GM18867 (cell line): Measurements from ENCODE around the gene GAS7.

ENCODE experiments used
- ATAC-seq: cut with Tn5 transposase; IDR thresholded peaks from one replicate; pipeline ENCODE4 v1.9.1; 2021; ENCODE audit warnings: mild to moderate bottlenecking, moderate library complexity; ENCODE audit not compliant: unreplicated experiment

GAS7 gene

DNA sequence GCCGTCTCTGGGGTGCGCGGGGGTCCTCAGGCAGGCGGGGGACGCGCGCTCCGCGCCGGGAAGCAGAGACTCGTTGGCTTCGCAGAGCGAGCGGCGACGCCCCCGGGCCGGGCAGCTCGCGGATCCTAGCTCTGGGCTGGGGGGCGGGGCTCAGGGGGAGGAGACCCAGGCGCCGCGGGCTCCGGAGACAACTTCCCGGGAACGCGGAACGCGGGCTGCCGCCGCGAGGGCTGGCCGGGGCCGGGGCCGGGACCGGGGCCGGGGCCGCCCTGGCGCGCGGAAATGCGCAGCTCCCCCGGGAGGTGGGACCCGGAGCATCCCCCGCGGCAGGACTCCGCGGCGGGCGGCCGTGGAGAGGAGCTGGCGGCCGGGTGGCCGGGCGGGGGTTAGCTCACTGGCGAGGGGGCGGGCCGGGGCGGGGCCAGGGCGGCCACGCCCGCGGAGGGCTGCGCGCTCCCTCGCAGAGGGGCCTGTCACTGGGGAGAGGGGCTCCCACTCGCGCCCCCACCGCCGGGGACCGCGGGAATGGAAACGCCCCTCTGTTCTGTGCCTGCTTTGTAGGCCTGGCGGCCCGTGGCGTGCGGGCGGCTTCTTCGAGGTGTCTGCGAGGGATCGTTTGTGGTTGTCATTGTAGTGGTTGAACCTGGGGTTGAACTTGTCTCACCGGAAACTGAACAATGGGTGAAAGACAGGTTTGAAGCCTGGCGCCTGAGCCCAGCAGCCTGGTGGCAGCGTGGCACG, at the start of gene GAS7:
GAS7 (minus strand) TSS at position 98 of the 741 bp plus-strand sequence.
- peak; percentile 73 for ATAC-seq

DNA sequence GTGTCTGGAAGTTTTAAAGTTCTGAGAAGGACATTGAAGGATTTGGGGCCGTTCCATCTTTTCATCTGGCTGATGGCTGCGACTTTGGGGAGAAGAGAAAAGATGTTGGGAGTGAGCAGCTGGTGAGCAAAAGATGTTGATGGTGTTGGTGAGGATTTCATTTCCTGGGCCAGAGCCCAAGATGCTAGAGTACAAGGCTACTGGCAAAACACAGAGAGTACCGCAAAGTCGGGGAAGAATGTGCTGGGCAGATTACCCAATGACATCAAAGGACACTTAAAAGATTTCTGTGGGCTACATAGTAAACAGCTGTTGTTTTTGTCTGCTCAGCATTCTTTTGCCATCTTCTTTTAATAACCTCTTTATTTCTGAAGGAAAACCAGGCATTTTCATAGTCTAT, 49.4 kb upstream of the GAS7 start:
- no peak for ATAC-seq

DNA sequence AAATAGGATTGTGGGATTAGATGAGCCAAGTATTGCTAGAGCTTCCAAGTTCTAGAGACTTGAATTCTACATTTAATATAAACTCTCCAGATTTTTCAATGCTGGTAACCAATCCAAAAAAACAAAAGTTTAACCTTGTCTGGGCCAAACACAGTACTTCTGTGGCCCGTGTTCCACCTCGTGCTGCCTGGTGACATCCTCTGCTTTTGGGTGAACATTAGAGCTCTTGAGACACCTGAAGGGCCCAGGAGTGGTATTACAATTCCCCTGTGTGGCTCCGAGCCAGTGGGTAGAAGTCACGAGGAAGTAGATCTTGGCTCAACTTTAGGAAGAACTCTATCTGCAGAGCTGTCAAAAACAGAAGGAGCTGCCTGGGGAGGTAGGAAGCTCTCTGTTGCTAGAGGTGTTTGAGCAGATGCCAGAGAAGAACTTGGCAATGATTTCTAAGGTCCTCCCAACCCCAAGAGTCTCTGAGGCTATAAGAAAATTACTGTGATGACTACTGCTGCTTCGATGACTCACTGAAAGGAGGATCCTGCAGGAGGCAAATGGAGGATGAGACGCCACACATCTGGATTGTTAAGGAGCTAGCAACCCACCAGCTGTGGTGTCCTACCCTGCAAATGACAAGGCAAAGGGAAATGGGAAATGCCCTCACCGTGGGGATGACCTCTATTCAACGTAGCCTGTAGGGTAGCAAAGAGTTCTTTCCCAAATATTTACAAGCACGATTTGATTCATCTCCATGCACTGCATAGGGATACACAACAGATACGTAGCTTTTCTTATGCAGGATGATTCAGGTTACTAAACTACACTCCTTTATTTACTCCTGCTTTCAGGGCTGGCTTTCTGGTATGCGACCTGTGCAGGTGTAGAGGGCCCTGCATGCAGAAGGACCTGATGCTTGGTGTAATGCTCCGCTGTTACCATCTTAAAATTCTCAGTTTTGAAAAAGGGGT, 45.8 kb upstream of the GAS7 start:
- ATAC-seq: no peak

DNA sequence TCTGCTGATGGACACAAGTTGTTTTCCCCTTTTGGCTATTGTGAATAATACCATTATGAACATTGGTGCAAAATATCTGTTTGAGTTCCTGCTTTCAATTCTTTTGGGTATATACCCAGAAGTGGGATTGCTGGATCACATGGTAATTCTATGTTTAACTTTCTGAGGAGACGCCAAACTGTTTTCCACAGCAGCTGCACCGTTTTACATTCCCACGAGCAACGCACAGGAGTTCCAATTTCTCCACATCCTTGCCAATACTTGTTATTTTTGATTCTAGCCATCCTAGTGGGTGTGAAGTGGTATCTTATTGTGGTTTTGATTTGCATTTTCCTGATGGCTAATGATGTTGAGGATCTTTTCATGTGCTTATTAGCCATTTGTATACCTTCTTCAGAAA, 43.4 kb upstream of the GAS7 start:
- ATAC-seq: no peak

DNA sequence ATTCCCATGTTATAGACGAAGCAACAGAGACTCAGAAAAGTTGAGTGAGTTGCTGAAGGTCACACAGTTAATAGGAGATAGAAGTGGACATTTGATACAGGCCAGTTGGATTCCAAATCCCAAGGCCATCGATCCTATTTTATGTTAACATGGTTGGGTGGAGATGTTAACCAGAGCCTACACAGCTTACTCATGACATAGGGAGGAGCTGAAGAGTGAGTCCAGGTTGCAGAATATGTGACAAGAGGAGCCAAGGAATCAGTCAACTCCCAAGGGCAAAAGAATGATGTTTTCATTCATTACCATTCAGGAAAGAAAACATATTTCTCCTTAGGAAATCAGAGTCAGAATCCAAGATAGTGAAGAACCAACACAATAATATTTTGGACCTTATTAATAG, 40.3 kb upstream of the GAS7 start:
- ATAC-seq: no peak

DNA sequence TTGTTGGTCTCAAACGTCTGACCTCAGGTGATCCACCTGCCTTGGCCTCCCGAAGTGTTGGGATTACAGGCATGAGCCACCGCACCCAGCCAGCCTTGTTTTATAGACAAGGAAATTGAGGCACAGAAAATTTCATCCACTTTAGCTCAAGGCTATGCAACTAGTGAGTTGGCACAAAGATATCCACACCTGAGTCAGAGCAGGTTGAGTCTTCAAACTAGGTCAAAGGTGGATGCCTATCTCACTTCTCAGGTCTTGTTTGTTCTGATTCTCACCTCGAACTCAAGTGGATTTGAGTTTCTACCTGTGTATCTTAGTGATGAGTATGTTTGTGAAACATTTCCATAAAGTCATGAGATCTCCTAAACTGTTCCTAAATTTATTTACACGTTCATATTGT, 35.6 kb upstream of the GAS7 start:
- no peak for ATAC-seq

DNA sequence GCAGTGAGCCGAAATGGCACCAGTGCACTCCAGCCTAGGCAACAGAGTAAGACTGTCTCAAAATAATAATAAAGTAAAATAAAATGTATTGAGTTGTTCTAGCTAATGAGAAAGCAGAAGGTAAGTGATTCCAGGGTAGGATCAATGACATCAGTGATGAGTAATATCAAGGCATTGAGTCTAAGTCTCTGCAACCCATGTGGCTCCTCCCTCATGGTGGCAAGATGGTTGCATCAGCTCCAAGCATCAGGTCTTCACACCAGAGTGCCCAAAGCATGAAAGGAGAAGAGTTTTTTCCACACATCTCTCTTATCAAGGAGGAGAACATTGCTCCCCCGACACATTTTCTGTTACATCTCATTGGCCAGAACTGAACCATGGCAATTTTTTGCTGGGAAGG, 34.8 kb upstream of the GAS7 start:
- ATAC-seq: no peak

DNA sequence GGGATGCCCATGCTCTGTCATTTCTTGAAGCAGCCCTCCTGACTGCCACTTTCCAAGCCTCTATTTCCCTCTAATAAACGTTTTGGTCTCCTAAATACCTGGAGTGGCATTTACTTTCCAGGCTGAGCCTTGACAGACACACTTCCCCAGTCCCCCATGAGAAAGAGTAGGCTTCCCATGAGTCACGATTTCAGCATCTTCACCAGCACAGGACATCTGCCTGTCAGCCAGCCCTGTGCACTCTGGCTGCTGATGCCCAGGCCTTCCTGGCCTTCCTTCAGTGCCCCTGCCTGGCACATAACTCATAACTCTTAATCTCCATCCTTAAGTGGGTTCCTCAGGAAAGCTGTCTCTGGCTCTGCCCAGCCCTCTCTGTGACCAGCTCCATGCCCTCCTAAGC, 30.8 kb upstream of the GAS7 start:
- no peak for ATAC-seq

DNA sequence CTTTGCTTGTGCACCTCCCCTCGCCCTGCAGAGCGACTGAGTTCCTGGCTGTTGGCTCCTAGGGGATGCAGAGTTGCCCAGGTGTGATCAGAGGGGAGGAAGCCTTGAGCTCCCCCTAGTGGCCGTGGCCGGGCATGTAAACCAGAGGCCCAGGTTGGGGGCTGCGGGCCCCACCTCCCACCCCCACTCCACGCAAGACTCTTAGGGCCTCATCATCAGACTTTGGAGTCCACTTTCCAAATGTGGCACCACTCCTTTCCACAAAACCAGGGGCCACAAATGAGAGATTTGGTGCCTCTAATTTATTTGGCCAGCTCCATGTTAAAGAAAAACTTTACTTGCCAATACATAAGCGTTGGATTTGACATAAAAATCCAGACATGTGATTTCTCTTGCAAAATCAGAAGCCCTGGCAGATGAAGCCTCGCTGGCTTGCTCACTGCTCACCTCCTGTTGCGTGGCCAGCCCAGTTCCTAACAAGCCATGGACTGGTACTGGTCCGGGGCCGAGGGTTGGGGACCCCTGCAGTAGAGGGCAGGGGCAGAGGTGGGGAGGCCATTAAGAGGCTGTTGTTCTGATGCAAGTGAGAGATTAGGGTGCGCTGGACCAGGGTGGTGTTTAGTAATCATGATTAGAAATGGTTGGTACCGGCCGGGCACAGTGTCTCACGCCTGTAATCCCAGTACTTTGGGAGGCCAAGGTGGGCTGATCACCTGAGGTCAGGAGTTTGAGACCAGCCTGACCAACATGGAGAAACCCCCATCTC, 28.7 kb upstream of the GAS7 start:
- peak; percentile 47 for ATAC-seq

DNA sequence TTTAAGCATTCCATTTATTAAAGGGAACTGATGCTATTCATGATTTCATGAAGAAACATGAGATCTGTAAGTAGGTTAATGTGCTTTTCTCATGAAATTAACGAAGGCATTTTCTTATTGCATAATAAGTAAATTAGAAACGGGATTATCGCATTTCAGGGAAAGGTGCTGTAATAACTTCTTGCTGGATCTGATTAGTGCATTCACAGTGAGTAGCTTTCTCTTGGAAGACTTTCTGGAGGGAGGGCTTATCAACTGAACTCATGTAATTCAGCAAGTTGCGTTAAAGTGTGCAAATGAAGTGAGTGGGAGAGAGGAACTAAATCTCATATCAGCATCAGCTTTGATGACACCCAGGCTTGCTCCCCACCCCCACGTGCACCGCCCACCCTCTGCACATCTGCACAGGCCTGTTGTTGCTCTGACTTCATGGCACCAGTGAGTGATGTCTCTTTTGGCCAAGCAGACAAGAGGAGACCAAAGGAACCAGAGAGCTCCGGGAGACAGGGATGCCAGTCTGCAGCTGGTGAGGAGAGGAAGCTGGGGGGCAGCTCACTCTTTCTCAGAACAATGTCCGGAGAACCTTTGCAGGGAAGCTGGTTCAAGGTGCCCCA, 26.3 kb upstream of the GAS7 start:
- ATAC-seq: no peak

DNA sequence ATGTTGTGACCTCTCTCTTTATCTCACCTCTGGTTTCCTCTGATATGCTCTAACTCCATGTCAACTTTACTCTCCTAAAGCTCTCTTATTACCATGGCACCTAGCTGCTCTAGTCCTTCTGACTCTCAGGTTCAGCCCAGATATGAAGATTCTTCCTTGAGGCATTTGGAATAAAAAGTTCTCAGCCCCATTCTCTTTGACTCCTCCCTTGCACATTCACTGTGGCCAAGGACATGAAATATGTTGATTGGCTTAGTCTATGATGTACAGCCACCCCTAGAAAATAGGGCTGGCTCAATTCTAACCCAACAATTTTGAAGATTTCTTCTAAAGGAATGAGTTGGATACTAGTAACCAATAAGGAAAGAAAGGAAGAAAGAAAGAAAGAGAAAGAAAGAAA, 20.8 kb upstream of the GAS7 start:
- ATAC-seq: no peak

DNA sequence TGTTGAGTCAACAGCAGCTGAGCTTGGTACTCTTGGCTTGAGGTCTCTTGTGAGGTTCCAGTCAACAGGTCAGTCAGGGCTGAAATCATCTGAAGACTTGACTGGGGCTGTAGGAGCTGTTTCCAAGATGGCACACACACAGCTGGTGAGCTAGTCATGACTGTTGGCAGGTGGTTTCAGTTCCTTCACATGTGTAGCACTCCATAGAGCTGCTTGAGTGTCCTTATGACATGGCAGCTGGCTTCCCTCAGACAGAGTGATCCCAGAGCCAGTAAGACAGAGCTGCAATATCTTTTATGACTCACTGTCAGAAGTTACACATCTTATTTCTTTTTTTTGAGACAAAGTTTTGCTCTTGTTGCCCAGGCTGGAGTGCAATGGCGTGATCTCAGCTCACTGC, 19.5 kb upstream of the GAS7 start:
- ATAC-seq: no peak

DNA sequence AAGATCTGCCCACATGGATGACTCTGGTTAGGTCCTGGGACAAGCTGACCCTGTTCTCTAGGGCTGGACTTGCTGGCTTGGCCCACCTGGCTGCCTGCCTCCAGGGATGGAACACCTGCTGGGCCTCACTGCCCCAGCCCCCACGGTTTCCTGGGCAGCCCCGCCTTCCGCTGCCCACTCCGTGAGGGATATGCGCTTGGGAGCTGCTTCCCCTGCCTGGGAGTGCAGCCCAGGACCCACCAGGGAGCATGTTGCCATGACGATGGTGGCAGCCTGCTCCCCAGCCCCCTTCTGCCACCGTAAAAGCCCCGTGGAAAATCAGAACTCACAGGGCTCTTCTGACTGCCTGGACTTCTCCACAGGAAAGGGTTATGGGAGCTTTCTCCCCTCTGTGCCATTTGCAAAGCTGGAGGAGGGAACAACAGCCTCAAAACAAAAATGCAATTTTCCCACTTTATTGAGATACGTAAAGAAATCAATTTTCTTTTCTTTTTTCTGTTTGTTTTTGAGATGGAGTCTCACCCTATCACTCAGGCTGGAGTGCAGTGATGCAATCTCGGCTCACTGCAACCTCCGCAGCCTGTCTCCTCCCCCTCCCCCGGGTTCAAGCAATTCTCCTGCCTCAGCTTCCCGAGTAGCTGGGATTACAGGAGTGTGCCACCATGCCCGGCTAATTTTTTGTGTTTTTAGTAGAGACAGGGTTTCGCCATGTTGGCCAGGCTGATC, 18.0 kb upstream of the GAS7 start:
- no peak for ATAC-seq

DNA sequence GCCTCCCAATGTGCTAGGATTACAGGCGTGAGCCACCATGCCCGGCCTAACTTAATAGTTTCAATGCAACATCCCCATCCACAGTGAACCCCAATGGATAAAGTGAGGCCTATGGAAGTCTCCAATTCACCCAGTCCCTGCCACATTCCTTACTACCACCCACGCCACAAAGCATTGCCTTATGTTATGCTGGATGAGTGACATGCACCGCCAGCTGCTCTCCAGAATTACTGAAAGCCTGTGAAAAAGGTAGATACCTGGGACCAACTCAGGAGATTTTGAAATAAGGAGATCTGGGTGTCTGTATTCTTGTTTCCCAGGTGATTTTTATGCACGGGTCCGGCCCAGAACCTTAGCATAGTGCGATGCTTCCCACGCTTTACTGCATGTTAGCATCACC, 16.9 kb upstream of the GAS7 start:
- ATAC-seq: no peak

DNA sequence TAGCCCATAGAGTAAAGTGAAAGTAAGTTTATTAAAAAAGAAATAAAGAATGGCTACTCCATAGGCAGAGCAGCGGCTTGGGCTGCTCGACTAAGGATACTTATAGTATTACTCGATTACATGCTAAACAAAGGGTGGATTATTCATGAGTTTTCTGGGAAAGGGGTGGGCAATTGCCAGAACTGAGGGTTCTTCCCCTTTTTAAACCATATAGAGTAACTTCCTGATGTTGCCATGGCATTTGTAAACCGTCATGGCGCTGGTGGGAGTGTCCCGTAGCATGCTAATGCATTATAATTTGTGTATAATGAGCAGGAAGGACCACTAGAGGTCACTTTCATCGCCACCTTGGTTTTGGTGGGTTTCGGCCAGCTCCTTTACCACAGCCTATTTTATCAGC, 13.3 kb upstream of the GAS7 start:
- no peak for ATAC-seq

DNA sequence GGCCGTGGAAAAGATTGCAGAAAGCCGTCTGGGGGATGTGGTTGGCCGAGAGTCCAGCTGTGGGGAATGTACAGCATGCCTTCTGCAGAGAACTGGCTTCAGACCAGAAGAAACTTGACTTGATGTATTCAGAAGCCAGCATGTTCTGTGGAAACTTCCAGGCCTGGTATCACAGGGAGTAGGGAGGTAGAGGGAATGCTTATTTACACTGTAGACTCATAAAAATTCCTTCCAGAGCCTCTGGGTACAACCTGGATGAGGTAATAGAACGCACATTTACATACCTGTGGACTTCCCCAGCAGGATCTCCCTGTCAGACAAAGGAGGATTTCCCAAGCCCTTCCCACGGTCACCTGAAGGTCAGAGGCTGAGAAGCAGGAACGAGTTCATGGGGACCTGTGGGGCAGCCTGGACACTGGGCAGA, 11.8 kb upstream of the GAS7 start:
- no peak for ATAC-seq

DNA sequence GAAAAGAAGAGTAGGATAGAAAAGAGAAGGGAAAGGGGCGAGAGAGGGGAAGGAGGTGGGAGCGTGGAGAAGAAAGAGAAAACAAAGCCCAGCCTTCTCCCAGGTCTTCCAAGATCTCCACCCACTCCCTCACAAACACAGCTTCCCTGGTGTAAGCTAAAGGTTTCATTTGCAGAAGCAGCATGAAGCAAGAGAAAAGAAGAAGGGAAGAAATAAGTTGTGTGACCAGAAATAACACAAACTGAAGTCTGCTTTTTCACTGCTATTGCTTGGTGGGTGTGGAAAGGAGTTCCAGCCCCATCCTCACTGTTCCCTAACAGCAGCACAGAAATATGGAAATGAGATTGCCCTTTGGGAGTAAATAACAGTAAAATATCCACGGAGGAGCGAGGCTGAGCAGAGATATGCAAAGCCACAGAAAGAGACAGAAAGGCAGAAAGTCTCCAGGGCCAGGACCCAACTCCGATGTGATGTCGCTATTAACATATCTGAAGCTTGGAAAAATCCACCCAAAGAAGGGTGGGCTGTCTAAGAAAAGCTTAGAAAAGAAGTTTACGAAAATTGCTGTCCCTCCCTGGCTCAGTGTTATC, 10.3 kb upstream of the GAS7 start:
- ATAC-seq: no peak

DNA sequence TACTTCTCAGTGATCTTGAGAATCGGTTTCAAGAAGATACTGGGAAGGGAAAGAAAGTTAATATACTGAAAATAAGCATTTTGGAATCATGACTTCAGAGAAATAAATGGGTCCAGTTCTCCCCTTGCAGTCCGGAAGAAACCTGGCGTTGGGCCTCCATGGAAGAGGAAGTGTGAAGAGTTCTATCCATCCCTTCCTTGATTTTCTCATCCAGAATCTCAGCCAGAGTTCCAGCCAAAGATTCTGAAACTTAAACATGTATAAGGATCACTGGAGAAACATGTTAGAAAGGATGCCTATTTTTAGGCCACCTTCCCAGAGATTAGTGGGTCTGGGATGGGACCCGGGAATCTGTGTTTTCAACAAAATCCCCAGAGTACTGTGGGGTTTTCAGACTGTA, 8.7 kb upstream of the GAS7 start:
- no peak for ATAC-seq

DNA sequence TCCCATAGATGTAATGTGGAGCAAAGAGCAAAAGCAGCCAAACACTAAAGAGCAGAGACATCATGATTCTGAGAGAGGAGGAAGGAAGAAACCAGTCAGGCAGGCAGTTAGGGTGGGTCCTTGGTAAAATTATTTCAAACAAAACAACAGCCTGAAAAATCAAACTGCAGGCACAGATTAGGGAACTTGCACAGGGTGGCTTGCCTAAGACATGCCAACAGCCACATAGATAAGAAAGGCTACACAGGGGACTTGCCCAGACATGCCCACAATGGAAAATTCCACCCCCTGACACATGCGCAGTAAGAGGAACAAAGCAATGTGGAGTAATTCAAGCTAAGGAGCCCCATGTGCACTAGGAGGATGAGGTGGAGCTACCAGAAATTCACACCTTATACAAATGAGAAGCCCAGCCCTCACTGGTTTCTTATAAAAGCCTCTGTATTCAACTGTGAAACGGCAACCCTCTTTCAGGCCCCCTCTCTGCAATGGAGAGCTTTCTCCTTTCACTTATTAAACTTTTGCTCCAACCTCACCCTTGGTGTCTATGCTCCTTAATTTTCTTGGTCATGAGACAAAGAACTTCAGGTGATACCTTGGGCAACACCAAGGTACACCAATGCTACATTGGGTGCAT, 7.3 kb upstream of the GAS7 start:
- ATAC-seq: no peak
